Omental fat pad (tissue), 4 donors: ENCODE results near the gene NDST4. TPM values are rescaled to one million over a fixed set of nuclear protein-coding genes. Genes with fewer than 3 reads are reported as not detected.

Source experiments
- ATAC-seq: fragments of 150-250 bp; one replicate; pipeline ENCODE4 v1.9.1; 2016; ENCODE audit warnings: mild to moderate bottlenecking, moderate library complexity; ENCODE audit not compliant: low FRiP score
- DNase-seq: peaks from one replicate; pipeline ENCODE4 v3.0.0-alpha.2; 2019; ENCODE audit warnings: low spot score
- total RNA-seq, 4 donors: library from RNA; depleted of rRNA; stranded (reverse); fragments of >200 nt; gene quantifications; one replicate each; pipeline ENCODE4 v1.1.0, GENCODE V29; 2016
- TF ChIP-seq, protein P1 (sequence below), 3 donors: fragments of 450-650 bp; IDR thresholded peaks; one replicate each; pipeline ENCODE4 v1.5.1; 2016 to 2017; ENCODE audit warnings: antibody characterized with exemption in 3 of 3, mild to moderate bottlenecking in 3 of 3, moderate library complexity in 2 of 3

The NDST4 gene
- not detected for total RNA-seq

GRCh38 chr4:115113506-115114106, at the start of gene NDST4:
TSS of gene NDST4 (minus strand) at chr4:115113620. CDS start at chr4:115077036, 36,584 bp downstream.
- TF ChIP-seq, protein P1, sequence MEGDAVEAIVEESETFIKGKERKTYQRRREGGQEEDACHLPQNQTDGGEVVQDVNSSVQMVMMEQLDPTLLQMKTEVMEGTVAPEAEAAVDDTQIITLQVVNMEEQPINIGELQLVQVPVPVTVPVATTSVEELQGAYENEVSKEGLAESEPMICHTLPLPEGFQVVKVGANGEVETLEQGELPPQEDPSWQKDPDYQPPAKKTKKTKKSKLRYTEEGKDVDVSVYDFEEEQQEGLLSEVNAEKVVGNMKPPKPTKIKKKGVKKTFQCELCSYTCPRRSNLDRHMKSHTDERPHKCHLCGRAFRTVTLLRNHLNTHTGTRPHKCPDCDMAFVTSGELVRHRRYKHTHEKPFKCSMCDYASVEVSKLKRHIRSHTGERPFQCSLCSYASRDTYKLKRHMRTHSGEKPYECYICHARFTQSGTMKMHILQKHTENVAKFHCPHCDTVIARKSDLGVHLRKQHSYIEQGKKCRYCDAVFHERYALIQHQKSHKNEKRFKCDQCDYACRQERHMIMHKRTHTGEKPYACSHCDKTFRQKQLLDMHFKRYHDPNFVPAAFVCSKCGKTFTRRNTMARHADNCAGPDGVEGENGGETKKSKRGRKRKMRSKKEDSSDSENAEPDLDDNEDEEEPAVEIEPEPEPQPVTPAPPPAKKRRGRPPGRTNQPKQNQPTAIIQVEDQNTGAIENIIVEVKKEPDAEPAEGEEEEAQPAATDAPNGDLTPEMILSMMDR (IDR thresholded peaks at IDR 0.05): no peak
- no peak for DNase-seq
- no peak for ATAC-seq

- ATAC-seq (no peak), DNase-seq (no peak)
- TF ChIP-seq, protein P1 (IDR thresholded peaks at IDR 0.05): no peak
These were observed 45.7 kb upstream of the NDST4 start for GRCh38 chr4:115159141-115159540.

DNA sequence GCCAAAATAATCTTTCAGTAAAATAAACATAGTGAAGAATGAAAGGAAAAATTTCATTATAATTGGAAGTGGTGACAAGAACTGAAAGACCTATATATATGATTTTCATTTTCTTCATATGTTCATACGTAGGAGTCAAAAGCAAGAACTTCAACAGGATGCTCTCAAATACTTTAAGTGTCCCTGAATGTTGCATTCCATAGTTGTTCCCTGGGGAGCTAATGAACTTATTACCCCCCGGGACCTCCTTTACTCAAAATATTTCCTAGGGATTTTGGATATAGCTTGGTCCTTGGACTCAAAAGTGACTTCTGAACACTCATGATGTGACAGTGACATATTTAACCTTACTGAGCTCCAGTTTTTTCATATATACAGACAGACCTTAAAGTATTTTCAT, 44.9 kb upstream of the NDST4 start:
- ATAC-seq (no peak), DNase-seq (no peak)
- TF ChIP-seq, protein P1 (IDR thresholded peaks at IDR 0.05): no peak

GRCh38 chr4:115154826-115155225, 41.4 kb upstream of the NDST4 start:
- DNase-seq: no peak
- TF ChIP-seq, protein P1 (IDR thresholded peaks at IDR 0.05): no peak
- no peak for ATAC-seq

- no peak for DNase-seq
- ATAC-seq: no peak
- TF ChIP-seq, protein P1 (IDR thresholded peaks at IDR 0.05): no peak
These were observed 39.5 kb upstream of the NDST4 start for GRCh38 chr4:115152965-115153364.

DNA sequence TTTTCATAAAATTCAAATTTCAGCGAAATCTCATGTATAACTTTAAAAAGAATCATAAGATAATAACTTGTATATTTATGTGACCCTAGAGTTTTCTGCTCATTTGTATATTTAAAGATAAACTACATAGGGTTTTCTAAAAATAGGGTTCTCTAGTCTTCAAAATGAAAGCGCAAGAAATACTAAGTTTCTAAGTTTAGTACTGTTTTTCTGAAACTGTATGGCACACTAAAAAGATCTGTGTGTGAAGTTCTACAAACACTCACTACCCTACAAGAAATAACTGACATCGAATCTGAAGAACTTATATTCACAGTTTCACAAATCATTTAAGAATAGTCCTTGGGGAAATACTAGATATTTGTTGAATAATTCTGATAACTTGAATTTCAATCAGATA, 38.7 kb upstream of the NDST4 start:
- no peak for DNase-seq
- TF ChIP-seq, protein P1 (IDR thresholded peaks at IDR 0.05): no peak

DNA sequence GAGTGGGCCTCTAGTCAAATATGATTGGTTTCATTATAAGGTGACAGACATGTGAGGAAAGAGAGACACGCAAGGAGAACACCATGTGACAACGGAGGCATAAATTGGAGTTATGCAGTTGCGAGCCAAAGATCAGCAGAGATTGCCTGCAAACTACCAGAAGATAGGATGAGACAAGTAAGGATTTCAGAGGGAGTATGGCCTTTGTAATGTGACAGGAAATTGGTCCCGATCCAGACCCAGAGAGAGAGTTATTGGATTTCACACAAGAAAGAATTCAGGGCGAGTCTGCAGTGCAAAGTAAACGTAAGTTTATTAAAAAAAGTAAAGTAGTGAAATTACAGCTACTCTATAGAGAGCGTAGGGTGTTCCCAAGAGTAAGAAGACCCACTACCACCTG, 35.7 kb upstream of the NDST4 start:
- TF ChIP-seq, protein P1 (IDR thresholded peaks at IDR 0.05): no peak
- DNase-seq (no peak), ATAC-seq (no peak)

More for the DNA sequence above, 38.7 kb upstream of the NDST4 start:
- ATAC-seq: no peak
